Peyer's patch (tissue), 4 donors: ENCODE measurements around the gene PLAA. TPM values are rescaled to one million over a fixed set of nuclear protein-coding genes. Genes with fewer than 3 reads are reported as not detected.

ENCODE experiments used
- DNase-seq, 3 donors: peaks; one replicate each; pipeline ENCODE4 v3.0.0-alpha.2; 2017 to 2019
- H3K27ac ChIP-seq, 4 donors: fragments of 200-600 bp; sonication (generic); one replicate each; pipeline ENCODE4 v1.5.1; 2016 to 2019
- H3K27me3 ChIP-seq, 2 donors: fragments of 200-600 bp; sonication (generic); one replicate each; pipeline ENCODE4 v1.5.1; 2019
- H3K36me3 ChIP-seq, 3 donors: fragments of 200-600 bp; sonication (generic); one replicate each; pipeline ENCODE4 v1.5.1; 2016 to 2019
- H3K4me1 ChIP-seq, 4 donors: fragments of 200-600 bp; sonication (generic); one replicate each; pipeline ENCODE4 v1.5.1; 2016 to 2019
- H3K4me3 ChIP-seq, 4 donors: fragments of 200-600 bp; sonication (generic); 1 replicate in 3 of 4; 2 replicates in 1 of 4; pipeline ENCODE4 v1.5.1; 2016 to 2019; ENCODE audit warnings: mild to moderate bottlenecking in 1 of 4
- H3K9me3 ChIP-seq, 4 donors: fragments of 200-600 bp; sonication (generic); one replicate each; pipeline ENCODE4 v1.5.1; 2016 to 2019; ENCODE audit warnings: mild to moderate bottlenecking in 1 of 4
- POLR2A ChIP-seq, 2 donors: fragments of 450-650 bp; IDR thresholded peaks; one replicate each; pipeline ENCODE4 v1.5.1; 2017; ENCODE audit warnings: antibody characterized with exemption in 2 of 2, mild to moderate bottlenecking in 2 of 2, moderate library complexity in 2 of 2
- total RNA-seq, 4 donors: library from RNA; depleted of rRNA; stranded (reverse); fragments of >200 nt; gene quantifications; one replicate each; pipeline ENCODE4 v1.1.0, GENCODE V29; 2016
- TF ChIP-seq, protein P1 (sequence below), 6 experiments: fragments of 450-650 bp in 4 of 6; fragments of 200-600 bp in 2 of 6; sonication (generic) in 1 of 6; IDR thresholded peaks; one replicate each; pipeline ENCODE4 v1.5.1; 2017 to 2019; ENCODE audit warnings: antibody characterized with exemption in 6 of 6, mild to moderate bottlenecking in 3 of 6, moderate library complexity in 1 of 6

The PLAA gene
- total RNA-seq, 4 donors from 2014 or later, result 16.3 to 30.5 (median 22.8) TPM

DNA sequence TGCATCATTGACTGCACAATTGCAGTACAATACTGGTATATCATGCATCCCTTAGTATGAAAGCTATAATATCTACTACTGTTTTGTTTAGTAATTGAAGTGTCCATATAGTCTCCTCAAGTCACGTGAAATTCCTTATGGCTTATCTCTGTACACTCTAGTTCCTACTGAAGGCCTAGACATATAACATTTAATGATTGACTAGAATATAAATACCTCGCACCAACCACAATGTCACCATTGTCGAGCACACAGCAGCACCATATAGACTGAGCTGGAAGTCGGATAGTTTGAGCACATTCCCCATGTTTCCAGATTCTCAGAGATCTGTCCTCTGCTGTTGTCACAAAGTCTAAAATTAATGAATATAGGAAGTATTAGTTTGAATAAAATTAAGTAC lies 21.4 kb downstream of the PLAA start:
- TF ChIP-seq, protein P1, sequence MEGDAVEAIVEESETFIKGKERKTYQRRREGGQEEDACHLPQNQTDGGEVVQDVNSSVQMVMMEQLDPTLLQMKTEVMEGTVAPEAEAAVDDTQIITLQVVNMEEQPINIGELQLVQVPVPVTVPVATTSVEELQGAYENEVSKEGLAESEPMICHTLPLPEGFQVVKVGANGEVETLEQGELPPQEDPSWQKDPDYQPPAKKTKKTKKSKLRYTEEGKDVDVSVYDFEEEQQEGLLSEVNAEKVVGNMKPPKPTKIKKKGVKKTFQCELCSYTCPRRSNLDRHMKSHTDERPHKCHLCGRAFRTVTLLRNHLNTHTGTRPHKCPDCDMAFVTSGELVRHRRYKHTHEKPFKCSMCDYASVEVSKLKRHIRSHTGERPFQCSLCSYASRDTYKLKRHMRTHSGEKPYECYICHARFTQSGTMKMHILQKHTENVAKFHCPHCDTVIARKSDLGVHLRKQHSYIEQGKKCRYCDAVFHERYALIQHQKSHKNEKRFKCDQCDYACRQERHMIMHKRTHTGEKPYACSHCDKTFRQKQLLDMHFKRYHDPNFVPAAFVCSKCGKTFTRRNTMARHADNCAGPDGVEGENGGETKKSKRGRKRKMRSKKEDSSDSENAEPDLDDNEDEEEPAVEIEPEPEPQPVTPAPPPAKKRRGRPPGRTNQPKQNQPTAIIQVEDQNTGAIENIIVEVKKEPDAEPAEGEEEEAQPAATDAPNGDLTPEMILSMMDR (IDR thresholded peaks at IDR 0.05), result no peak
- no peak for TF ChIP-seq POLR2A (IDR thresholded peaks at IDR 0.05)
- Histone ChIP-seq H3K27ac (no peak overlapping the region), H3K4me3 (no peak overlapping the region), H3K27me3 (no peaks in the 10 kb centered on the region), H3K9me3 (no peaks in the 10 kb centered on the region), H3K4me1 (no peaks in the 10 kb centered on the region), H3K36me3 (peaks cover 0 to 75% (median 6%) of the 10 kb centered on the region in 3 donors)
- DNase-seq, result no peak

DNA sequence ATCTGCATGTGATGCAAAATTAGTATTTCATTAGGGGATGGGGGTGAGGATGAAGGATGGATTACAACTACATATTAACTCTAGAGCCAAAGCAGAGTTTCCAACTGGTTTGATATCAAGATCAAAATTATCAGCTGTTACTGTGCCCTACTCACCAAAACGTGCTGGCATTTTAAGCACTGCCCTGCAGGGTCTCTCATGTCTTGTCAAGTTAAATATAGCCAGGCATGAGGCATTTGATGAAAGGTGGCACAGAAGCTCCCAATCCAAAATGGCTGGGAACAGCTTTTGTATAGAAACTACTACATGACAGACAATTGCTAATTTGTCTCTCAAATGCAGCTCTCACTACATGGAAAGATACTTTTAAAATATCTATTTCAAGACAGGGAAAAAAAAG lies 27.3 kb downstream of the PLAA start:
- no peak overlapping the region for H3K27ac ChIP-seq
- H3K9me3 ChIP-seq, result no peaks in the 10 kb centered on the region
- no peak for DNase-seq
- no peaks in the 10 kb centered on the region for H3K27me3 ChIP-seq
- TF ChIP-seq, protein P1 (IDR thresholded peaks at IDR 0.05), result no peak
- no peak for TF ChIP-seq POLR2A (IDR thresholded peaks at IDR 0.05)
- peaks cover 0 to 82% (median 6%) of the 10 kb centered on the region in 3 donors for H3K36me3 ChIP-seq
- no peaks in the 10 kb centered on the region for H3K4me1 ChIP-seq
- H3K4me3 ChIP-seq, result no peak overlapping the region

DNA sequence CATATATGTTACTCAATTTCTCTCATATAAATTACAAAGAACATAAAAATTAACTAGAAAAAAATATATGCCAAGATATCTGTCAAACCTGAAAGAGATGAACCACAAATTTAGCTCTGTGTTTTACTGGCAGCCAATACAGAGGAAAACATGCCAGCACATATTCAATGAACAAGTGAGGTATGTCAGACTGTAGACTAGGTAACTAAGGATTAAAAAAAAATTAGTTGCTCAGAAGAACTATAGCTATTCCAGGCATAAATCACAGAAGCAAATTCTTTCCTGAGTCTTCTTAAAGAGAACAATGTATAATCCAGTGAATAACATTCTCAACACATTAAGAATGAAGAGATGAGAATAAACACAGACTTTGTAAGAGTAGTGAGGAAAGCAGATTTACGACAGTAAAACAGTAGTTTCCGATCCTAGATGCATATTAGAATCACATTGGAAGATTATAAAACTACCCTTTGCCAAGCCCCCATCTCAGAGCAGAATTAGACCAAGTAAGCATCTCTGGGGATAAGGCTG lies 33.8 kb downstream of the PLAA start:
- H3K27me3 ChIP-seq, result no peaks in the 10 kb centered on the region
- H3K36me3 ChIP-seq, result peaks cover 0 to 51% (median 0%) of the 10 kb centered on the region in 3 donors
- DNase-seq, result no peak

DNA sequence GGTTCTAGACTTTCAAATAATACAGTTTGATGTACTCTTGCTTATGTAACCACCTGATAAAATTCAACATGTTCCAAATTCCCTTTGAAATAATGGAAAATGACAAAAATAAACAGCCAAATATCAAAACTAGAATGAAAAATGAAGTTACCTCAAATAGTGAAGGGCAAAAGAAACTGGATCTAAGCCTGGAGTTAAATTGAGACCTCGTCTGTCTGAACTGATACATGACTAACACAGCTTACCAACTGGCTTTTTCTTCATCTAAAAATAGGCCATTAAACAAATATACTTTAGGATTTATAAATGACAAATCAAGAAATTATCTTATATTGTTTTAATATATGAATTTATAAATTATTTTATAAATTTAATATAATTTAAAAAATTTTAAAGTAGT lies 42.4 kb downstream of the PLAA start:
- no peaks in the 10 kb centered on the region for H3K9me3 ChIP-seq
- no peaks in the 10 kb centered on the region for H3K27me3 ChIP-seq
- H3K36me3 ChIP-seq, result peaks cover 0 to 56% (median 0%) of the 10 kb centered on the region in 3 donors
- no peak for DNase-seq
- no peaks in the 10 kb centered on the region for H3K4me1 ChIP-seq
- H3K4me3 ChIP-seq, result no peak overlapping the region
- TF ChIP-seq, protein P1 (IDR thresholded peaks at IDR 0.05), result no peak
- no peak for TF ChIP-seq POLR2A (IDR thresholded peaks at IDR 0.05)
- H3K27ac ChIP-seq, result no peak overlapping the region

More for the DNA sequence above, 33.8 kb downstream of the PLAA start:
- Histone ChIP-seq H3K9me3 (no peaks in the 10 kb centered on the region), H3K27ac (no peak overlapping the region), H3K4me3 (no peak overlapping the region), H3K4me1 (no peaks in the 10 kb centered on the region)
- TF ChIP-seq, protein P1 (IDR thresholded peaks at IDR 0.05), result no peak
- no peak for TF ChIP-seq POLR2A (IDR thresholded peaks at IDR 0.05)

GRCh38 chr9:26904070-26904469 lies 43.0 kb downstream of the PLAA start:
- H3K36me3 ChIP-seq, result peaks cover 0 to 51% (median 0%) of the 10 kb centered on the region in 3 donors
- no peak overlapping the region for H3K27ac ChIP-seq
- H3K27me3 ChIP-seq, result no peaks in the 10 kb centered on the region
- no peak for DNase-seq
- no peaks in the 10 kb centered on the region for H3K4me1 ChIP-seq
- no peak overlapping the region for H3K4me3 ChIP-seq
- TF ChIP-seq, protein P1 (IDR thresholded peaks at IDR 0.05), result no peak
- TF ChIP-seq POLR2A (IDR thresholded peaks at IDR 0.05), result no peak
- no peaks in the 10 kb centered on the region for H3K9me3 ChIP-seq
